ENCODE results near the gene PDE1C. TPM values are rescaled to one million over a fixed set of nuclear protein-coding genes. Genes with fewer than 3 reads are reported as not detected.

PDE1C gene
- total RNA-seq, 3 donors from 2014 or later (not counting 1 experiment from before 2014, with no cell fraction given), result not detected

DNA sequence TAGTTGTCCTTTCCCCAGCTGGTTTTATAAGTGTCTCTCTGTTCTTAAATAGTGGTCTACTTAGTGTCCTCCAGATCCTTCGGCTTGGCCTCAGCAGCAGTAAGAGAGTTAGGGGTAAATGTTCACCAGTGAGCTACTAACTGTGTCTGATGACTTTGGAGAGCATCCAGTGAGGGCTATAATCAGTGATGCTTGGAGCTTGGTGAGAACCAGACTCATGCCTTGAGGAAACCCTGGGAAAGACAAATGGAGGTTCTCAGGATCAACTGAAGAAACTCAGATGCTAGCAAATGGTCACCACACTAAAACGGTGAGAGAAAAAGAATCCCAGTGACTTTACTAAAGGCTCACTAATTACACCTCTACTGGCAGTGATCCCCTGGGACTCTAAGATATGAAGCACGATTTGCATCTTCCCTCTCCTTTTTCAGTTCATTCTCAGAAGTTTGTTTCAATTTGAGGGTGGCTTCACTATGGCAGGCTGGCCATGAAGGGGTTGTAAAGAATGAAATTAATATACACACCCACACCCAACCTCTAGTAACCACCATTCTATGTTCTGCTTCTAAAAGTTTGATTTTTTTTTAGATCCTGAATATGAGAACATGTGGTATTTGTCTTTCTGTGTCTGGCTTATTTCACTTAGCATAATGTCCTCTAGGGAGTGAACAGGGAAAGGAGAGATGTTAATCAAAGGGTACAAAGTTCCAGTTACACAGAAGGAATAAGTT lies 177.9 kb downstream of the PDE1C start:
- H3K4me1 Mint-ChIP-seq, result no peaks in the 10 kb centered on the region
- no peaks in the 10 kb centered on the region for H3K27me3 Mint-ChIP-seq (ENCODE audit: low read depth in 2 of 2)
- Histone ChIP-seq H3K4me3 (ENCODE audit: low read length) (no peak overlapping the region), H3K27ac (ENCODE audit: low read length) (no peak overlapping the region), H3K9me3 (ENCODE audit: control insufficient read depth, insufficient read depth, low read length) (no peaks in the 10 kb centered on the region), H3K4me1 (ENCODE audit: control insufficient read depth, insufficient read depth, low read length) (no peaks in the 10 kb centered on the region), H3K27me3 (ENCODE audit: control insufficient read depth, insufficient read depth, low read length) (no peaks in the 10 kb centered on the region), H3K36me3 (ENCODE audit: control insufficient read depth, insufficient read depth, low read length) (no peaks in the 10 kb centered on the region)
- no peak for DNase-seq
- TF ChIP-seq, protein P1, sequence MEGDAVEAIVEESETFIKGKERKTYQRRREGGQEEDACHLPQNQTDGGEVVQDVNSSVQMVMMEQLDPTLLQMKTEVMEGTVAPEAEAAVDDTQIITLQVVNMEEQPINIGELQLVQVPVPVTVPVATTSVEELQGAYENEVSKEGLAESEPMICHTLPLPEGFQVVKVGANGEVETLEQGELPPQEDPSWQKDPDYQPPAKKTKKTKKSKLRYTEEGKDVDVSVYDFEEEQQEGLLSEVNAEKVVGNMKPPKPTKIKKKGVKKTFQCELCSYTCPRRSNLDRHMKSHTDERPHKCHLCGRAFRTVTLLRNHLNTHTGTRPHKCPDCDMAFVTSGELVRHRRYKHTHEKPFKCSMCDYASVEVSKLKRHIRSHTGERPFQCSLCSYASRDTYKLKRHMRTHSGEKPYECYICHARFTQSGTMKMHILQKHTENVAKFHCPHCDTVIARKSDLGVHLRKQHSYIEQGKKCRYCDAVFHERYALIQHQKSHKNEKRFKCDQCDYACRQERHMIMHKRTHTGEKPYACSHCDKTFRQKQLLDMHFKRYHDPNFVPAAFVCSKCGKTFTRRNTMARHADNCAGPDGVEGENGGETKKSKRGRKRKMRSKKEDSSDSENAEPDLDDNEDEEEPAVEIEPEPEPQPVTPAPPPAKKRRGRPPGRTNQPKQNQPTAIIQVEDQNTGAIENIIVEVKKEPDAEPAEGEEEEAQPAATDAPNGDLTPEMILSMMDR (IDR thresholded peaks at IDR 0.05), result no peak
- ATAC-seq, result no peak
- no peak overlapping the region for H3K27ac Mint-ChIP-seq
- intact Hi-C loops (cut with micrococcal nuclease), result no loop called here
- WGBS (ENCODE audit: insufficient coverage), result 74% methylated on average over 3 of the region's 3 CpGs
- no peaks in the 10 kb centered on the region for H3K36me3 Mint-ChIP-seq
- no peak overlapping the region for H3K4me3 Mint-ChIP-seq
- H3K9me3 Mint-ChIP-seq, result peaks cover 0 to 2% of the 10 kb centered on the region in 2 donors

DNA sequence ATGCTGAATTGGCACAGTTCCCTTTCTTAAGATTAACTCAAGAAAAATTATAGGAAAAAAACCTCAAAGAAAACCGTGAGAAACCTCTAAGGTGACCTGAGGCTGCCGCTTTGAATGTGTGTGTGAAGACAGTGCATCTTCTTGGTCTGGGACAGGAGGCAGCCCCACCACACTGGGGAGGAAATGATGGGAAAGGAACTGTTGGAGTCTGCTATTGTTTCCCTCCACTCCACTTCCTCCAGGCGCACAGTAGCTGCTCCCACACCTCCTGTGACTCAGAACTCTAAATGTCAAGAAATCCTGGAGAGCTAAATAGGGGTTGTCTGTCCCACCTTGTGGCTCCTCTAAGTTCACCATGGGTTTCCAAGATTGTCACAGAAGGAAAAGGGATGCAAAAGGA lies 179.4 kb downstream of the PDE1C start:
- H3K9me3 ChIP-seq (ENCODE audit: control insufficient read depth, insufficient read depth, low read length), result no peaks in the 10 kb centered on the region
- peaks cover 4 to 10% of the 10 kb centered on the region in 2 donors for H3K9me3 Mint-ChIP-seq
- H3K4me3 ChIP-seq (ENCODE audit: low read length), result no peak overlapping the region
- intact Hi-C loops (cut with micrococcal nuclease), result no loop called here
- H3K27me3 ChIP-seq (ENCODE audit: control insufficient read depth, insufficient read depth, low read length), result no peaks in the 10 kb centered on the region
- H3K27ac ChIP-seq (ENCODE audit: low read length), result no peak overlapping the region
- DNase-seq (no peak), ATAC-seq (no peak)
- H3K36me3 Mint-ChIP-seq, result no peaks in the 10 kb centered on the region
- 80% methylated on average over 2 of the region's 3 CpGs for whole genome bisulfite sequencing (ENCODE audit: insufficient coverage)
- no peak overlapping the region for H3K27ac Mint-ChIP-seq
- no peaks in the 10 kb centered on the region for H3K4me1 ChIP-seq (ENCODE audit: control insufficient read depth, insufficient read depth, low read length)
- H3K4me1 Mint-ChIP-seq, result no peaks in the 10 kb centered on the region
- no peak overlapping the region for H3K4me3 Mint-ChIP-seq
- TF ChIP-seq, protein P1 (IDR thresholded peaks at IDR 0.05), result no peak
- no peaks in the 10 kb centered on the region for H3K36me3 ChIP-seq (ENCODE audit: control insufficient read depth, insufficient read depth, low read length)
- no peaks in the 10 kb centered on the region for H3K27me3 Mint-ChIP-seq (ENCODE audit: low read depth in 2 of 2)

DNA sequence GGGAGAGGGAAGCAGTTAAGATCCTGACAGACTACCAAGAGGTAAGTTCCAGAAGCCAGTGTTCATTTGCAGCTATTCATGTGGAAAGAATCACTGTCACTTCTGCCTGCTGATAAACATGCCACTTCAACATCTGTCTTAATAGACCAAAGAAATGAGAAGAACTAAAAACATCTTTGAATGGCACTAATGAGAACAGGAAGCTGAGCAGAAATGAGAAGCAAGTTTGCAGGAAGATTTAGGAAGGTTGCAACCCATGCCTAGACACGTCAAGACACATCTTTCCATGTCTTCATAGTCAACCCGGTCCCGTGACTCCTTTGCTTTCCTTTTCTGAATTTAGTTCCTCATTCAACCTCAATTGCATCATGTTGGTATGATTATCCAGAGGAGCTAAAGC lies 180.0 kb downstream of the PDE1C start:
- no peak overlapping the region for H3K27ac Mint-ChIP-seq
- no peak overlapping the region for H3K4me3 Mint-ChIP-seq
- H3K4me1 ChIP-seq (ENCODE audit: control insufficient read depth, insufficient read depth, low read length), result no peaks in the 10 kb centered on the region
- H3K4me1 Mint-ChIP-seq, result no peaks in the 10 kb centered on the region
- no peaks in the 10 kb centered on the region for H3K27me3 Mint-ChIP-seq (ENCODE audit: low read depth in 2 of 2)
- H3K9me3 ChIP-seq (ENCODE audit: control insufficient read depth, insufficient read depth, low read length), result no peaks in the 10 kb centered on the region
- ATAC-seq (no peak), DNase-seq (no peak)
- H3K4me3 ChIP-seq (ENCODE audit: low read length), result no peak overlapping the region
- no peak overlapping the region for H3K27ac ChIP-seq (ENCODE audit: low read length)
- TF ChIP-seq, protein P1 (IDR thresholded peaks at IDR 0.05), result no peak
- intact Hi-C loops (cut with micrococcal nuclease), result no loop called here
- 0% methylated on average over 2 of the region's 3 CpGs for WGBS (ENCODE audit: insufficient coverage)
- H3K36me3 Mint-ChIP-seq, result no peaks in the 10 kb centered on the region
- peaks cover 4 to 10% of the 10 kb centered on the region in 2 donors for H3K9me3 Mint-ChIP-seq
- H3K27me3 ChIP-seq (ENCODE audit: control insufficient read depth, insufficient read depth, low read length), result no peaks in the 10 kb centered on the region
- no peaks in the 10 kb centered on the region for H3K36me3 ChIP-seq (ENCODE audit: control insufficient read depth, insufficient read depth, low read length)

DNA sequence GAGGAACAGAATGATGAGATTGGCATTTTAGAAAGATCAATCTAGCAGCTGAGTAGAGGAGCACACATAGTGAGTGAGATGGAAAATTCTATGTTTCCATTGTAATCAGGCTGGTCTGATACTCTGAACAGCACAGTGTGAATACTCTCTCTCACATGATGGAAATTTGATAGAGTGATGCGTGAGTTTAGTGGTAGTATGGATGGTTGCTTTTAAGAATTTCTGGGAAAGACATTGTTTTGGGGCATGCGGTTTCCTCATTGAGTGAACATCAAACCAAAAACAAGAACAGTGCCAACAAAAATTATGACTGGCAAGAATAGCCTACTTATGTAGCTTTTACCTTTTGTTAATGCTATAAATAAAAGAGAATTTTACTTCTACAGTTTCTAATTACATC lies 183.2 kb downstream of the PDE1C start:
- Histone ChIP-seq H3K4me3 (ENCODE audit: low read length) (no peak overlapping the region), H3K9me3 (ENCODE audit: control insufficient read depth, insufficient read depth, low read length) (no peaks in the 10 kb centered on the region), H3K4me1 (ENCODE audit: control insufficient read depth, insufficient read depth, low read length) (peaks cover 7% of the 10 kb centered on the region), H3K27me3 (ENCODE audit: control insufficient read depth, insufficient read depth, low read length) (no peaks in the 10 kb centered on the region), H3K27ac (ENCODE audit: low read length) (no peak overlapping the region), H3K36me3 (ENCODE audit: control insufficient read depth, insufficient read depth, low read length) (no peaks in the 10 kb centered on the region)
- no peaks in the 10 kb centered on the region for H3K27me3 Mint-ChIP-seq (ENCODE audit: low read depth in 2 of 2)
- peaks cover 4 to 10% of the 10 kb centered on the region in 2 donors for H3K9me3 Mint-ChIP-seq
- intact Hi-C loops (cut with micrococcal nuclease), result no loop called here
- TF ChIP-seq, protein P1 (IDR thresholded peaks at IDR 0.05), result no peak
- H3K4me1 Mint-ChIP-seq, result peaks cover 9 to 17% of the 10 kb centered on the region in 2 donors
- WGBS (ENCODE audit: insufficient coverage), result 100% methylated on average over 1 of the region's 2 CpGs
- H3K36me3 Mint-ChIP-seq, result no peaks in the 10 kb centered on the region
- no peak overlapping the region for H3K27ac Mint-ChIP-seq
- no peak overlapping the region for H3K4me3 Mint-ChIP-seq
- DNase-seq, result no peak
- no peak for ATAC-seq

All from natural killer cell (primary cell).